AG04449 (cell line): ENCODE measurements around the gene ANTXRL.
"Not testable (repeated sequence)": the region's sequence is repeated elsewhere in the genome, so short reads cannot be mapped to it uniquely, and the experiment has no call there.

Experiments used
- CTCF ChIA-PET: fragments of 350-600 bp; formaldehyde crosslinking; extraction: SDS; loops from one replicate; lab custom pipeline; 2021; ENCODE audit warnings: antibody characterized with exemption; lab: Yijun Ruan, JAX
- POLR2A ChIA-PET: fragments of 400-600, 350-600 bp; formaldehyde crosslinking; extraction: SDS; loops from one replicate; lab custom pipeline; 2020; ENCODE audit warnings: antibody characterized with exemption, inconsistent platforms; lab: Yijun Ruan, JAX
- DNase-seq: peaks from one replicate; pipeline ENCODE4 v3.0.0-alpha.2; 2010; ENCODE audit warnings: low read depth, low spot score
- H3K4me3 ChIP-seq: 2 replicates; pipeline ENCODE4 v1.5.1; 2011; ENCODE audit warnings: low read depth, mild to moderate bottlenecking, control low read depth, low read length
- CTCF ChIP-seq: IDR thresholded peaks from one replicate; pipeline ENCODE4 v1.5.1; 2011; ENCODE audit warnings: mild to moderate bottlenecking, moderate library complexity, low read length, control low read depth, inconsistent platforms; ENCODE audit not compliant: insufficient read depth; ENCODE audit errors: missing control alignments

ANTXRL gene

GRCh38 chr10:46304062-46304461, 17.3 kb downstream of the ANTXRL start:
- TF ChIP-seq CTCF, result no peak
- no peak overlapping the region for H3K4me3 ChIP-seq
- no peak for DNase-seq
- ChIA-PET CTCF (no interaction called here), POLR2A (no interaction called here)

- CTCF ChIA-PET, DNase-seq, POLR2A ChIA-PET, H3K4me3 ChIP-seq: not testable (repeated sequence)
Measured at GRCh38 chr10:46304671-46305070, 17.9 kb downstream of the ANTXRL start.

- no peak for DNase-seq
- ChIA-PET POLR2A (no interaction called here), CTCF (no interaction called here)
- no peak for TF ChIP-seq CTCF
- no peak overlapping the region for H3K4me3 ChIP-seq
Measured at GRCh38 chr10:46305079-46305818, 18.5 kb downstream of the ANTXRL start.

- H3K4me3 ChIP-seq, result no peak overlapping the region
- no peak for DNase-seq
- ChIA-PET CTCF (no interaction called here), POLR2A (no interaction called here)
- no peak for TF ChIP-seq CTCF
Measured at GRCh38 chr10:46305986-46306385, 19.2 kb downstream of the ANTXRL start.

- TF ChIP-seq CTCF, result no peak
- CTCF ChIA-PET, result no interaction called here
- no peak overlapping the region for H3K4me3 ChIP-seq
- POLR2A ChIA-PET, result no interaction called here
- no peak for DNase-seq
Measured at GRCh38 chr10:46306516-46307184, 19.9 kb downstream of the ANTXRL start.

GRCh38 chr10:46307281-46308112, 20.7 kb downstream of the ANTXRL start:
- H3K4me3 ChIP-seq, result no peak overlapping the region
- POLR2A ChIA-PET, result no interaction called here
- no peak for TF ChIP-seq CTCF
- no peak for DNase-seq
- CTCF ChIA-PET, result no interaction called here
